ENCODE results near the gene RAN. TPM values are rescaled to one million over a fixed set of nuclear protein-coding genes. Genes with fewer than 3 reads are reported as not detected.
"Not testable (repeated sequence)": the region's sequence is repeated elsewhere in the genome, so short reads cannot be mapped to it uniquely, and the experiment has no call there.

RAN gene
- total and polyA plus RNA-seq, 12 donors: 43.6 to 586 (median 291) TPM

GRCh38 chr12:130859161-130859560, 12.7 kb upstream of the RAN start:
- Histone ChIP-seq H3K36me3 (no peaks in the 10 kb centered on the region), H3K4me1 (no peaks in the 10 kb centered on the region), H3K9me3 (peaks cover 0 to 12% (median 0%) of the 10 kb centered on the region in 11 donors), H3K27ac (no peak overlapping the region), H3K27me3 (peaks cover 0 to 12% (median 0%) of the 10 kb centered on the region in 7 donors), H3K4me3 (no peak overlapping the region)
- no peak for TF ChIP-seq CTCF (IDR thresholded peaks at IDR 0.05)
- 88 to 93% methylated on average over 6 of the region's 6 CpGs for WGBS, 2 donors
- DNase-seq (no peak), ATAC-seq (no peak)
- intact Hi-C loops (cut with DNase I): no loop called here

- Histone ChIP-seq H3K36me3 (no peaks in the 10 kb centered on the region), H3K4me3 (no peak overlapping the region), H3K27ac (no peak overlapping the region), H3K9me3 (peaks cover 0 to 12% (median 0%) of the 10 kb centered on the region in 11 donors), H3K27me3 (peaks cover 0 to 10% (median 0%) of the 10 kb centered on the region in 7 donors), H3K4me1 (no peaks in the 10 kb centered on the region)
- TF ChIP-seq CTCF (IDR thresholded peaks at IDR 0.05): no peak
- ATAC-seq (no peak), DNase-seq (no peak)
- WGBS, 2 donors: 86 to 89% methylated on average over 9 of the region's 9 CpGs
- intact Hi-C loops (cut with DNase I): no loop called here
These were observed 11.6 kb upstream of the RAN start for GRCh38 chr12:130860311-130860710.

GRCh38 chr12:130862161-130862560, 9.7 kb upstream of the RAN start:
- 87 to 92% methylated on average over 4 of the region's 4 CpGs for WGBS, 2 donors
- intact Hi-C loops (cut with DNase I): no loop called here
- H3K4me1 ChIP-seq: no peaks in the 10 kb centered on the region
- H3K27ac ChIP-seq: no peak overlapping the region
- DNase-seq (no peak), ATAC-seq (no peak)
- peaks cover 0 to 10% (median 0%) of the 10 kb centered on the region in 11 donors for H3K9me3 ChIP-seq
- H3K27me3 ChIP-seq: peaks cover 0 to 4% (median 0%) of the 10 kb centered on the region in 7 donors
- H3K36me3 ChIP-seq: no peaks in the 10 kb centered on the region
- H3K4me3 ChIP-seq: no peak overlapping the region
- no peak for TF ChIP-seq CTCF (IDR thresholded peaks at IDR 0.05)

- ATAC-seq; H3K4me1 ChIP-seq; H3K4me3 ChIP-seq; H3K27me3 ChIP-seq; intact Hi-C loops (cut with DNase I); H3K36me3 ChIP-seq; DNase-seq; H3K27ac ChIP-seq: not testable (repeated sequence)
- peaks cover 0 to 10% (median 0%) of the 10 kb centered on the region in 11 donors for H3K9me3 ChIP-seq
- 92 to 96% methylated on average over 8 of the region's 8 CpGs for WGBS, 2 donors
These were observed 9.1 kb upstream of the RAN start for GRCh38 chr12:130862771-130863170.

- H3K27ac ChIP-seq: no peak overlapping the region
- no peak for TF ChIP-seq CTCF (IDR thresholded peaks at IDR 0.05)
- no peaks in the 10 kb centered on the region for H3K27me3 ChIP-seq
- H3K4me1 ChIP-seq: no peaks in the 10 kb centered on the region
- no peak for ATAC-seq
- WGBS, 2 donors: 76 to 82% methylated on average over 5 of the region's 5 CpGs
- H3K4me3 ChIP-seq: no peak overlapping the region
- H3K9me3 ChIP-seq: peaks cover 0 to 11% (median 0%) of the 10 kb centered on the region in 11 donors
- H3K36me3 ChIP-seq: no peaks in the 10 kb centered on the region
- DNase-seq: no peak
- intact Hi-C loops (cut with DNase I): no loop called here
These were observed 8.6 kb upstream of the RAN start for GRCh38 chr12:130863298-130863697.
